Erythroblast (primary cell): ENCODE results near the gene ADAMTS1.

Experiments
- GATA1 ChIP-seq: IDR thresholded peaks from 2 replicates; pipeline ENCODE4 v1.6.1; 2011; ENCODE audit warnings: low read depth, mild to moderate bottlenecking, control low read depth, low read length, moderate library complexity
- POLR2A ChIP-seq: IDR thresholded peaks from 2 replicates; pipeline ENCODE4 v1.6.1; 2011; ENCODE audit warnings: mild to moderate bottlenecking, low read length

DNA sequence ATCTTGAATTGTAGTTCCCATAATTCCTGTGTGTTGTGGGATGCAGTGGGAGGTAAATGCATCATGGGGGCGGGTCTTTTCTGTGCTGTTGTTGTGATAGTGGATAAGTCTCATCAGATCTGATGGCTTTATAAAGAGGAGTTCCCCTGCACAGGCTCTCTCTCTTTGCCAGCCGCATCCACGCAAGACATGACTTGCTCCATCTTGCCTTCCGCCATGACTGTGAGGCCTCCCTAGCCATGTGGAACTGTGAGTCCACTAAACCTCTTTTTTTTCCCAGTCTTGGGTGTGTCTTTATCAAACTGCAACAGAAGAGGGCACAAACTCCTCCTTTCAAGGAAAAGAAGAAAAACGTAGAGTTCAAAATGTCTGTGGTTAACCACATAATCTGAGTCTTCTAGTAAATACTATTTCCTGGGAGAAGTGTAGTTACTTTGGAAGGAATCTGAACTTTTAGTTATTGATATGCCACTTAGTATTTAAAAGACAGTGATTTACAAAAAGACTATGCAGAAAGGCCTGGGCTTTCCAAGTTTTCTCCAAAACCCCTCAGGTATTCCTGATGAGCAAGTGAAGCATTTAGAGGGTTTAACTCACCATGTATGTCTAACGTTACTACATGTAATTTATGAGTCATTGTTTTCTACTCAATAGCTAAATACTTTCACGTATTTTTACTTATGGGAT lies 10.0 kb downstream of the ADAMTS1 start:
- TF ChIP-seq POLR2A, result no peak
- no peak for TF ChIP-seq GATA1
